Glutamatergic neuron (in vitro differentiated cells): Measurements from ENCODE around the gene RAPGEF3. TPM values are rescaled to one million over a fixed set of nuclear protein-coding genes. Genes with fewer than 3 reads are reported as not detected.

Source experiments
- DNase-seq: peaks from one replicate; pipeline ENCODE4 v3.0.0; 2022
- H3K27ac Mint-ChIP-seq: one replicate; pipeline ENCODE4 v1.8.0; 2020; ENCODE audit warnings: mild to moderate bottlenecking, mixed read lengths, inconsistent platforms; ENCODE audit not compliant: unreplicated experiment
- H3K27me3 Mint-ChIP-seq: one replicate; pipeline ENCODE4 v1.8.0; 2020; ENCODE audit warnings: mild to moderate bottlenecking, moderate library complexity, mixed read lengths, inconsistent platforms; ENCODE audit not compliant: unreplicated experiment
- H3K36me3 Mint-ChIP-seq: one replicate; pipeline ENCODE4 v1.8.0; 2020; ENCODE audit warnings: mild to moderate bottlenecking, mixed read lengths, inconsistent platforms; ENCODE audit not compliant: unreplicated experiment
- H3K4me1 Mint-ChIP-seq: one replicate; pipeline ENCODE4 v1.8.0; 2020; ENCODE audit warnings: mild to moderate bottlenecking, low read depth, mixed read lengths, inconsistent platforms; ENCODE audit not compliant: unreplicated experiment
- H3K4me3 Mint-ChIP-seq: one replicate; pipeline ENCODE4 v1.8.0; 2020; ENCODE audit warnings: mild to moderate bottlenecking, mixed read lengths, inconsistent platforms; ENCODE audit not compliant: unreplicated experiment
- H3K9me3 Mint-ChIP-seq: one replicate; pipeline ENCODE4 v1.8.0; 2020; ENCODE audit warnings: mild to moderate bottlenecking, moderate library complexity, mixed read lengths, inconsistent platforms; ENCODE audit not compliant: unreplicated experiment
- CTCF ChIP-seq: fragments of 200-600 bp; sonication (generic); IDR thresholded peaks from one replicate; pipeline ENCODE4 v1.5.0; 2021; ENCODE audit not compliant: partially characterized antibody, unreplicated experiment
- total RNA-seq: library from RNA; stranded (reverse); fragmentation: NEBNext Ultra II Directional; extraction: Animal tissue kit (Norgen Biotek cat#: 25700); gene quantifications from one replicate; pipeline ENCODE4 v1.2.1, GENCODE V29; 2021; ENCODE audit not compliant: unreplicated experiment

The RAPGEF3 gene
- total RNA-seq, 1 donor from 2014 or later: 0.81 TPM

GRCh38 chr12:47730341-47730744 is 28.3 kb downstream of the RAPGEF3 start:
- Mint-ChIP-seq H3K4me1 (peaks cover 36% of the 10 kb centered on the region), H3K36me3 (no peaks in the 10 kb centered on the region), H3K27me3 (peaks cover 8% of the 10 kb centered on the region), H3K9me3 (peaks cover 11% of the 10 kb centered on the region), H3K27ac (no peak overlapping the region), H3K4me3 (no peak overlapping the region)
- TF ChIP-seq CTCF: no peak
- DNase-seq: no peak

GRCh38 chr12:47729233-47729632 is 29.4 kb downstream of the RAPGEF3 start:
- Mint-ChIP-seq H3K36me3 (no peaks in the 10 kb centered on the region), H3K27ac (peak overlapping the region; percentile 79), H3K4me1 (peaks cover 26% of the 10 kb centered on the region), H3K27me3 (peaks cover 8% of the 10 kb centered on the region), H3K4me3 (no peak overlapping the region), H3K9me3 (peaks cover 5% of the 10 kb centered on the region)
- no peak for DNase-seq
- TF ChIP-seq CTCF: no peak

GRCh38 chr12:47725893-47726292 is 32.8 kb downstream of the RAPGEF3 start:
- peaks cover 10% of the 10 kb centered on the region for H3K27me3 Mint-ChIP-seq
- no peak for TF ChIP-seq CTCF
- H3K27ac Mint-ChIP-seq: no peak overlapping the region
- peaks cover 4% of the 10 kb centered on the region for H3K9me3 Mint-ChIP-seq
- no peak for DNase-seq
- H3K4me1 Mint-ChIP-seq: peaks cover 24% of the 10 kb centered on the region
- H3K36me3 Mint-ChIP-seq: no peaks in the 10 kb centered on the region
- H3K4me3 Mint-ChIP-seq: no peak overlapping the region

GRCh38 chr12:47725091-47725772 is 33.4 kb downstream of the RAPGEF3 start, which contains the start of gene ENDOU:
Gene ENDOU, minus strand, starts transcription at chr12:47725490. Its CDS starts 77 bp downstream, at chr12:47725413.
- no peak within 1 kb of the TSS for H3K4me3 Mint-ChIP-seq
- H3K36me3 Mint-ChIP-seq: no peaks in the 10 kb centered on the region
- no peak for TF ChIP-seq CTCF
- H3K4me1 Mint-ChIP-seq: peaks cover 23% of the 10 kb centered on the region
- no peak within 1 kb of the TSS for H3K27ac Mint-ChIP-seq
- DNase-seq: no peak
- H3K27me3 Mint-ChIP-seq: peaks cover 10% of the 10 kb centered on the region
- H3K9me3 Mint-ChIP-seq: peaks cover 4% of the 10 kb centered on the region

GRCh38 chr12:47722941-47723631 is 35.6 kb downstream of the RAPGEF3 start:
- peaks cover 7% of the 10 kb centered on the region for H3K4me1 Mint-ChIP-seq
- TF ChIP-seq CTCF: no peak
- peaks cover 10% of the 10 kb centered on the region for H3K27me3 Mint-ChIP-seq
- H3K27ac Mint-ChIP-seq: no peak overlapping the region
- no peak for DNase-seq
- peaks cover 5% of the 10 kb centered on the region for H3K9me3 Mint-ChIP-seq
- H3K4me3 Mint-ChIP-seq: no peak overlapping the region
- no peaks in the 10 kb centered on the region for H3K36me3 Mint-ChIP-seq
